Measurements from ENCODE around the gene HIPK3.

Gene HIPK3

GRCh38 chr11:33390944-33391892 is 134.0 kb downstream of the HIPK3 start:
- no peak for DNase-seq (ENCODE audit: low read depth in 2 of 2)

DNA sequence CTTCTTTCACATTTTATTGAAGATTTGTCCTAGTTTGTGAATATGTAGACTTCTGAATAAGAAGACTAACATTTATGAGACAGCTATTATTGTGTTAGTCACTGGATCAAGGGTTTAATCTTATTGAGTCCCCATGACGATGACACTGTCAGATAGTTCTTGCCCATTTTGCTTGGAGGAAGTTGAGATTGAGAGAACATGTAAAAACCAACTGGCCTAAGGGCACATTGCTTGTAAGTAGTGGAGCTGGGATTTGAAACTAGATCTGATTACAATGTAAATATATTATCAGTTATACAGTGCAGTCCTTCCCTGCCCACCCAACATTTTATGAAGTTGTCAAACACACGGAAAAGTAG is 134.7 kb downstream of the HIPK3 start:
- DNase-seq (ENCODE audit: low read depth in 2 of 2): no peak

- no peak for DNase-seq (ENCODE audit: low read depth in 2 of 2)
Observed at GRCh38 chr11:33394431-33395109, 137.4 kb downstream of the HIPK3 start.

- DNase-seq (ENCODE audit: low read depth in 2 of 2): no peak
Observed at GRCh38 chr11:33396361-33396760, 139.2 kb downstream of the HIPK3 start.

DNA sequence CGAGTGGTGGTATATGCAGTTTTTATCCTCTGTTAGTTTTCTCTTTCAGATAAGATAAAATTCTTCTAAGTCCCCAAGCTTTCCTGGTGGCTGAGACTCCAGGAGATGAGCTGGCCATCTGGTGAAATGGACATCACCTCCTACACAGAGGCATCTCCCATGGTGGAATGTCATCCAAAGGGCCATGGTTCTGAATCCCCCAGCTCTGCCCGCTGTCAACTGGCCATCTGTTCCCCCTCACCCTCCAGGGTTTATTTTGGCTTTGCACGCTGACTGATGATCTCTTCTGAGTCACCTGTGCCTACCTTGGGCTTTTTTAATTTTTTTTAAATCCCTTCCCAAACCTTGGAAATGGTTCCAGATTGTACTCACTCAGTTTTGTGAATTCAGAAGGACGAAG is 142.2 kb downstream of the HIPK3 start:
- DNase-seq (ENCODE audit: low read depth in 2 of 2): no peak

DNA sequence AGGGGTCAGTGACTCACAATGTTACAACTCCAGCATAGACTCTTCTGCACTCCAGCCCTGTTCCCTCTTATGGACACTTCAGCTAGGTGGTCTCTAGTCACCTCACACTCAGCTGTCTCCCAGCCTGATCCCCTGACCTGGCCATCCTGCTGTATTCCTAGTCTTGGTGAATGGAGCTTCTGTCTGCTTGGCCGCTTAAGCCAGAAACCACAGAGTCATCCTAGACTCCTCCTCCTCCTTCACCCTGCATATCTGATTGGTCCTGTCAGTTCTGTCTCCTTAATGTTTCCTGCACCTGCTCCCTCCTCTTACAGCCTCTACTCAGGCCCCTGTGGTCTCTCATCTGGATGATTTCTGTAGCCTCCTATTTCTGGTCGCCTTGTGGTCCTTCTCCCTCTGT is 144.9 kb downstream of the HIPK3 start:
- DNase-seq (ENCODE audit: low read depth in 2 of 2): no peak

GRCh38 chr11:33403344-33403743 is 146.2 kb downstream of the HIPK3 start:
- DNase-seq (ENCODE audit: low read depth in 2 of 2): no peak

GRCh38 chr11:33405834-33406602 is 148.8 kb downstream of the HIPK3 start:
- no peak for DNase-seq (ENCODE audit: low read depth in 2 of 2)

Data from stimulated activated CD4-positive, alpha-beta T cell treated with anti-CD3 and anti-CD28 coated beads, Interleukin-1b, Interleukin-23, amount 100 ng/mL, for 4 hours (primary cell).